GM12864 (cell line): ENCODE measurements around the gene PCDHGB6.

Experiments
- DNase-seq: peaks from one replicate; pipeline ENCODE4 v3.0.0-alpha.2; 2011; ENCODE audit warnings: low read depth
- H3K4me3 ChIP-seq: 2 replicates; pipeline ENCODE4 v1.5.1; 2011; ENCODE audit warnings: mild to moderate bottlenecking, low read depth, low read length, control low read depth
- TF ChIP-seq, protein P1 (sequence below): IDR thresholded peaks from 2 replicates; pipeline ENCODE4 v1.5.1; 2011; ENCODE audit warnings: low read depth, mild to moderate bottlenecking, moderate library complexity, low read length, control low read depth, inconsistent platforms; ENCODE audit errors: missing control alignments

Gene PCDHGB6

GRCh38 chr5:141441571-141442170 lies 33.9 kb downstream of the PCDHGB6 start:
- no peak for DNase-seq
- no peak overlapping the region for H3K4me3 ChIP-seq
- TF ChIP-seq, protein P1, sequence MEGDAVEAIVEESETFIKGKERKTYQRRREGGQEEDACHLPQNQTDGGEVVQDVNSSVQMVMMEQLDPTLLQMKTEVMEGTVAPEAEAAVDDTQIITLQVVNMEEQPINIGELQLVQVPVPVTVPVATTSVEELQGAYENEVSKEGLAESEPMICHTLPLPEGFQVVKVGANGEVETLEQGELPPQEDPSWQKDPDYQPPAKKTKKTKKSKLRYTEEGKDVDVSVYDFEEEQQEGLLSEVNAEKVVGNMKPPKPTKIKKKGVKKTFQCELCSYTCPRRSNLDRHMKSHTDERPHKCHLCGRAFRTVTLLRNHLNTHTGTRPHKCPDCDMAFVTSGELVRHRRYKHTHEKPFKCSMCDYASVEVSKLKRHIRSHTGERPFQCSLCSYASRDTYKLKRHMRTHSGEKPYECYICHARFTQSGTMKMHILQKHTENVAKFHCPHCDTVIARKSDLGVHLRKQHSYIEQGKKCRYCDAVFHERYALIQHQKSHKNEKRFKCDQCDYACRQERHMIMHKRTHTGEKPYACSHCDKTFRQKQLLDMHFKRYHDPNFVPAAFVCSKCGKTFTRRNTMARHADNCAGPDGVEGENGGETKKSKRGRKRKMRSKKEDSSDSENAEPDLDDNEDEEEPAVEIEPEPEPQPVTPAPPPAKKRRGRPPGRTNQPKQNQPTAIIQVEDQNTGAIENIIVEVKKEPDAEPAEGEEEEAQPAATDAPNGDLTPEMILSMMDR: no peak
